ENCODE data around the gene GGTA1.
"Not testable (repeated sequence)": the region's sequence is repeated elsewhere in the genome, so short reads cannot be mapped to it uniquely, and the experiment has no call there.

Gene GGTA1

GRCh38 chr9:121538221-121538620, 38.6 kb upstream of the GGTA1 start:
- 95% methylated on average over 4 of the region's 7 CpGs for WGBS (ENCODE audit: insufficient coverage)
- CTCF ChIA-PET, result interaction anchor here (0.9 to 9.7 kb wide), 16 partner anchors 8 to 217 kb away, joined by 3 to 68 read pairs (median 5); partner anchors contain the start of gene GGTA1
- no peaks in the 10 kb centered on the region for H3K27me3 ChIP-seq (replicated peaks in 2 of 5; ENCODE audit: control insufficient read depth in 4 of 5, insufficient read depth in 5 of 5, low read length in 4 of 5)
- no peaks in the 10 kb centered on the region for H3K36me3 ChIP-seq (ENCODE audit: control insufficient read depth in 4 of 4, insufficient read depth in 4 of 4, low read length in 3 of 4)
- POLR2A ChIA-PET, result interaction anchor here (0.6 kb wide), 1 partner anchor 76 kb away, joined by 3 read pairs; no protein-coding TSS in a partner anchor
- H3K4me3 ChIP-seq (ENCODE audit: control insufficient read depth in 1 of 7, extremely low read depth in 1 of 7, insufficient read depth in 4 of 7, low read depth in 2 of 7, low read length in 6 of 7), result no peak overlapping the region
- peak; percentile 57 to 65 (median 63) for DNase-seq
- H3K27ac ChIP-seq (ENCODE audit: insufficient read depth in 1 of 2, low read depth in 1 of 2, low read length in 2 of 2, poor library complexity in 1 of 2, severe bottlenecking in 2 of 2), result no peak overlapping the region
- peaks cover 0 to 8% (median 5%) of the 10 kb centered on the region in 4 experiments for H3K4me1 ChIP-seq (ENCODE audit: control extremely low read depth in 1 of 4, control insufficient read depth in 4 of 4, insufficient read depth in 4 of 4, low read length in 3 of 4)
- H3K9me3 ChIP-seq (ENCODE audit: control extremely low read depth in 1 of 5, control insufficient read depth in 4 of 5, insufficient read depth in 2 of 5, low read depth in 1 of 5, low read length in 4 of 5), result no peaks in the 10 kb centered on the region

GRCh38 chr9:121537283-121537682, 37.6 kb upstream of the GGTA1 start:
- POLR2A ChIA-PET, result interaction anchor here (0.6 kb wide), 1 partner anchor 21 kb away, joined by 3 read pairs; no protein-coding TSS in a partner anchor
- Histone ChIP-seq H3K9me3 (ENCODE audit: control extremely low read depth in 1 of 5, control insufficient read depth in 4 of 5, insufficient read depth in 2 of 5, low read depth in 1 of 5, low read length in 4 of 5) (no peaks in the 10 kb centered on the region), H3K27me3 (replicated peaks in 2 of 5; ENCODE audit: control insufficient read depth in 4 of 5, insufficient read depth in 5 of 5, low read length in 4 of 5) (no peaks in the 10 kb centered on the region), H3K36me3 (ENCODE audit: control insufficient read depth in 4 of 4, insufficient read depth in 4 of 4, low read length in 3 of 4) (no peaks in the 10 kb centered on the region), H3K4me1 (ENCODE audit: control extremely low read depth in 1 of 4, control insufficient read depth in 4 of 4, insufficient read depth in 4 of 4, low read length in 3 of 4) (peaks cover 0 to 8% (median 5%) of the 10 kb centered on the region in 4 experiments), H3K4me3 (ENCODE audit: control insufficient read depth in 1 of 7, extremely low read depth in 1 of 7, insufficient read depth in 4 of 7, low read depth in 2 of 7, low read length in 6 of 7) (no peak overlapping the region), H3K27ac (ENCODE audit: insufficient read depth in 1 of 2, low read depth in 1 of 2, low read length in 2 of 2, poor library complexity in 1 of 2, severe bottlenecking in 2 of 2) (no peak overlapping the region)
- CTCF ChIA-PET, result interaction anchor here (0.8 to 9.7 kb wide), 14 partner anchors 8 to 216 kb away, joined by 3 to 68 read pairs (median 5); partner anchors contain the start of gene GGTA1
- DNase-seq, result no peak
- 64% methylated on average over 3 of the region's 5 CpGs for WGBS (ENCODE audit: insufficient coverage)

- Histone ChIP-seq H3K27me3 (replicated peaks in 2 of 5; ENCODE audit: control insufficient read depth in 4 of 5, insufficient read depth in 5 of 5, low read length in 4 of 5) (no peaks in the 10 kb centered on the region), H3K4me1 (ENCODE audit: control extremely low read depth in 1 of 4, control insufficient read depth in 4 of 4, insufficient read depth in 4 of 4, low read length in 3 of 4) (peaks cover 0 to 7% (median 5%) of the 10 kb centered on the region in 4 experiments), H3K9me3 (ENCODE audit: control extremely low read depth in 1 of 5, control insufficient read depth in 4 of 5, insufficient read depth in 2 of 5, low read depth in 1 of 5, low read length in 4 of 5) (no peaks in the 10 kb centered on the region), H3K4me3 (ENCODE audit: control insufficient read depth in 1 of 7, extremely low read depth in 1 of 7, insufficient read depth in 4 of 7, low read depth in 2 of 7, low read length in 6 of 7) (no peak overlapping the region), H3K27ac (ENCODE audit: insufficient read depth in 1 of 2, low read depth in 1 of 2, low read length in 2 of 2, poor library complexity in 1 of 2, severe bottlenecking in 2 of 2) (no peak overlapping the region), H3K36me3 (ENCODE audit: control insufficient read depth in 4 of 4, insufficient read depth in 4 of 4, low read length in 3 of 4) (no peaks in the 10 kb centered on the region)
- 95% methylated on average over 4 of the region's 5 CpGs for WGBS (ENCODE audit: insufficient coverage)
- no peak for DNase-seq
- ChIA-PET POLR2A (no interaction called here), CTCF (interaction anchor here (0.5 to 2.2 kb wide), 5 partner anchors 9 to 164 kb away, joined by 3 to 5 read pairs (median 3); no protein-coding TSS in a partner anchor)
Observed at GRCh38 chr9:121532881-121533280, 33.2 kb upstream of the GGTA1 start.

GRCh38 chr9:121529237-121529987, 29.8 kb upstream of the GGTA1 start:
- CTCF ChIA-PET, result interaction anchor here (0.9 to 2.5 kb wide), 5 partner anchors 8 to 84 kb away, joined by 3 to 9 read pairs (median 5); no protein-coding TSS in a partner anchor
- H3K4me1 ChIP-seq (ENCODE audit: control extremely low read depth in 1 of 4, control insufficient read depth in 4 of 4, insufficient read depth in 4 of 4, low read length in 3 of 4), result peaks cover 0 to 3% (median 0%) of the 10 kb centered on the region in 4 experiments
- no peak for DNase-seq
- no peak overlapping the region for H3K4me3 ChIP-seq (ENCODE audit: control insufficient read depth in 1 of 7, extremely low read depth in 1 of 7, insufficient read depth in 4 of 7, low read depth in 2 of 7, low read length in 6 of 7)
- POLR2A ChIA-PET, result interaction anchor here (0.6 kb wide), 1 partner anchor 184 kb away, joined by 4 read pairs; no protein-coding TSS in a partner anchor
- H3K27me3 ChIP-seq (replicated peaks in 2 of 5; ENCODE audit: control insufficient read depth in 4 of 5, insufficient read depth in 5 of 5, low read length in 4 of 5), result no peaks in the 10 kb centered on the region
- no peaks in the 10 kb centered on the region for H3K9me3 ChIP-seq (ENCODE audit: control extremely low read depth in 1 of 5, control insufficient read depth in 4 of 5, insufficient read depth in 2 of 5, low read depth in 1 of 5, low read length in 4 of 5)
- no peaks in the 10 kb centered on the region for H3K36me3 ChIP-seq (ENCODE audit: control insufficient read depth in 4 of 4, insufficient read depth in 4 of 4, low read length in 3 of 4)
- WGBS (ENCODE audit: insufficient coverage), result 45% methylated on average over 11 of the region's 11 CpGs
- H3K27ac ChIP-seq (ENCODE audit: insufficient read depth in 1 of 2, low read depth in 1 of 2, low read length in 2 of 2, poor library complexity in 1 of 2, severe bottlenecking in 2 of 2), result no peak overlapping the region

GRCh38 chr9:121528642-121529041, 29.0 kb upstream of the GGTA1 start:
- ChIA-PET POLR2A (no interaction called here), CTCF (interaction anchor here (1.3 to 2.5 kb wide), 3 partner anchors 9 to 83 kb away, joined by 3 to 9 read pairs (median 5); no protein-coding TSS in a partner anchor)
- no peaks in the 10 kb centered on the region for H3K9me3 ChIP-seq (ENCODE audit: control extremely low read depth in 1 of 5, control insufficient read depth in 4 of 5, insufficient read depth in 2 of 5, low read depth in 1 of 5, low read length in 4 of 5)
- peaks cover 0 to 3% (median 0%) of the 10 kb centered on the region in 4 experiments for H3K4me1 ChIP-seq (ENCODE audit: control extremely low read depth in 1 of 4, control insufficient read depth in 4 of 4, insufficient read depth in 4 of 4, low read length in 3 of 4)
- H3K36me3 ChIP-seq (ENCODE audit: control insufficient read depth in 4 of 4, insufficient read depth in 4 of 4, low read length in 3 of 4), result no peaks in the 10 kb centered on the region
- no peak overlapping the region for H3K4me3 ChIP-seq (ENCODE audit: control insufficient read depth in 1 of 7, extremely low read depth in 1 of 7, insufficient read depth in 4 of 7, low read depth in 2 of 7, low read length in 6 of 7)
- no peaks in the 10 kb centered on the region for H3K27me3 ChIP-seq (replicated peaks in 2 of 5; ENCODE audit: control insufficient read depth in 4 of 5, insufficient read depth in 5 of 5, low read length in 4 of 5)
- no peak overlapping the region for H3K27ac ChIP-seq (ENCODE audit: insufficient read depth in 1 of 2, low read depth in 1 of 2, low read length in 2 of 2, poor library complexity in 1 of 2, severe bottlenecking in 2 of 2)
- DNase-seq, result no peak

- Histone ChIP-seq H3K27me3 (replicated peaks in 2 of 5; ENCODE audit: control insufficient read depth in 4 of 5, insufficient read depth in 5 of 5, low read length in 4 of 5) (no peaks in the 10 kb centered on the region), H3K4me1 (ENCODE audit: control extremely low read depth in 1 of 4, control insufficient read depth in 4 of 4, insufficient read depth in 4 of 4, low read length in 3 of 4) (peaks cover 0 to 3% (median 0%) of the 10 kb centered on the region in 4 experiments), H3K9me3 (ENCODE audit: control extremely low read depth in 1 of 5, control insufficient read depth in 4 of 5, insufficient read depth in 2 of 5, low read depth in 1 of 5, low read length in 4 of 5) (peaks cover 0 to 2% (median 0%) of the 10 kb centered on the region in 5 experiments), H3K27ac (ENCODE audit: insufficient read depth in 1 of 2, low read depth in 1 of 2, low read length in 2 of 2, poor library complexity in 1 of 2, severe bottlenecking in 2 of 2) (no peak overlapping the region), H3K4me3 (ENCODE audit: control insufficient read depth in 1 of 7, extremely low read depth in 1 of 7, insufficient read depth in 4 of 7, low read depth in 2 of 7, low read length in 6 of 7) (no peak overlapping the region), H3K36me3 (ENCODE audit: control insufficient read depth in 4 of 4, insufficient read depth in 4 of 4, low read length in 3 of 4) (no peaks in the 10 kb centered on the region)
- ChIA-PET CTCF (interaction anchor here (1.0 to 1.4 kb wide), 2 partner anchors 11 to 82 kb away, joined by 3 to 5 read pairs; no protein-coding TSS in a partner anchor), POLR2A (no interaction called here)
- DNase-seq, result no peak
- 80% methylated on average over 10 of the region's 16 CpGs for WGBS (ENCODE audit: insufficient coverage)
Observed at GRCh38 chr9:121527371-121527770, 27.7 kb upstream of the GGTA1 start.

GRCh38 chr9:121519688-121520087, 20.0 kb upstream of the GGTA1 start:
- WGBS (ENCODE audit: insufficient coverage), result 73% methylated on average over 2 of the region's 2 CpGs
- CTCF ChIA-PET, result interaction anchor here (0.9 to 1.6 kb wide), 4 partner anchors 9 to 69 kb away, joined by 3 to 5 read pairs (median 4); no protein-coding TSS in a partner anchor
- H3K4me3 ChIP-seq (ENCODE audit: control insufficient read depth in 1 of 7, extremely low read depth in 1 of 7, insufficient read depth in 4 of 7, low read depth in 2 of 7, low read length in 6 of 7); H3K27me3 ChIP-seq (replicated peaks in 2 of 5; ENCODE audit: control insufficient read depth in 4 of 5, insufficient read depth in 5 of 5, low read length in 4 of 5); DNase-seq; H3K27ac ChIP-seq (ENCODE audit: insufficient read depth in 1 of 2, low read depth in 1 of 2, low read length in 2 of 2, poor library complexity in 1 of 2, severe bottlenecking in 2 of 2); POLR2A ChIA-PET; H3K9me3 ChIP-seq (ENCODE audit: control extremely low read depth in 1 of 5, control insufficient read depth in 4 of 5, insufficient read depth in 2 of 5, low read depth in 1 of 5, low read length in 4 of 5); H3K36me3 ChIP-seq (ENCODE audit: control insufficient read depth in 4 of 4, insufficient read depth in 4 of 4, low read length in 3 of 4); H3K4me1 ChIP-seq (ENCODE audit: control extremely low read depth in 1 of 4, control insufficient read depth in 4 of 4, insufficient read depth in 4 of 4, low read length in 3 of 4): not testable (repeated sequence)

All from common myeloid progenitor, CD34-positive (primary cell).